ENCODE data around the gene RGPD5.
"Not testable (repeated sequence)": the region's sequence is repeated elsewhere in the genome, so short reads cannot be mapped to it uniquely, and the experiment has no call there.

- not testable (repeated sequence) for TF ChIP-seq CTCF (conservative IDR thresholded peaks at IDR 0.05; ENCODE audit: low read depth in 2 of 2); POLR2AphosphoS5 (IDR thresholded peaks at IDR 0.05; ENCODE audit: low read depth); ZNF331 (CRISPR knock-in tag; IDR thresholded peaks at IDR 0.05; ENCODE audit: low read depth); CREB1 (CRISPR knock-in tag; IDR thresholded peaks at IDR 0.05; ENCODE audit: low read depth); REST (IDR thresholded peaks at IDR 0.05; ENCODE audit: unreplicated experiment); NANOG (IDR thresholded peaks at IDR 0.05; ENCODE audit: borderline replicate concordance); EZH2phosphoT487 (IDR thresholded peaks at IDR 0.05; ENCODE audit: unreplicated experiment); ZNF114 (CRISPR knock-in tag; IDR thresholded peaks at IDR 0.05)
Observed at GRCh38 chr2:109888414-109888813, 94.3 kb downstream of the RGPD5 start.

All from GM23338 (cell line).